NCI-H82 treated with DMSO at 0.1 percent for 48 hours (cell line): ENCODE measurements around the gene MEOX1.
A peak's percentile ranks its signal among the peaks of the same experiment; 100 is the strongest.
"Not testable (repeated sequence)": the region's sequence is repeated elsewhere in the genome, so short reads cannot be mapped to it uniquely, and the experiment has no call there.

Source experiments
- DNase-seq: peaks from one replicate; lab custom pipeline; 2025; ENCODE audit not compliant: unreplicated experiment; lab: John Stamatoyannopoulos, UW

MEOX1 gene

DNA sequence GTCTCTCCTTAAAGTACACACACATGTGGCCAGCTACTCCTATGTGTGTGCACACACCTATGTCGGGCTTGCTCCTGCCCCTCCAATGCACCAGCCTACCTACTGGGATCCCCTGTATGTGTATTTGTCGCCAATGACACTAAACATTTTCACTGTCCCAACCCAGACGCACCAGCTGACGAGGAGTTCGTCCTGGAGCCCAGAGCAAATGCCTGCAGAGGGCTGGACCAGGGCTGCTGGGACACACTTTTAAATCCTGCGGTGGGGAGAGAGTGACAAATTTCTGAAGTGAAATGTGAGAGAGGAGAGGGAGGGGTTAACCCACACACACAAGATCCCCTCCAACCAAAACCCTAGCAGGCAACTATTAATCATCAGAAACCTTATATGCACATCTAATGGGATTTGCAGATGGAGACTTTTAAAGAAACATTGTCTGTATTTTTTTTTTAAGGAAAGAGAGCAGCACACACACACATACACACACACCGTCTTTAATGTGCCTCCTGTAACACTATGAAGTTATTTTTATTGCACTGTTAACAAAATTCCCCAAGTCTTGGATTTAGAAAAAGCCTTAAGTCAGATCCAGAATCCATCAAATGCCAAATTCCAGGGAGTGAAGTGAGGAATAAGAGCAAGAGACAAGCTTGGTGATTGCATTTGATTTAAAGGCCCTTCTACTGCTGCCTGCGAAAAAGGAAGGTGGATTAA lies at the start of gene MEOX1:
TSS of gene MEOX1 (minus strand) at position 224 of the 714 bp plus-strand sequence. CDS start 388 bp downstream, outside the sequence.
- peak; percentile 86 for DNase-seq

GRCh38 chr17:43710101-43710500 lies 48.4 kb upstream of the MEOX1 start:
- DNase-seq: no peak

- no peak for DNase-seq
Measured at GRCh38 chr17:43709210-43709609, 47.5 kb upstream of the MEOX1 start.

GRCh38 chr17:43707184-43707583 lies 45.5 kb upstream of the MEOX1 start:
- no peak for DNase-seq

DNA sequence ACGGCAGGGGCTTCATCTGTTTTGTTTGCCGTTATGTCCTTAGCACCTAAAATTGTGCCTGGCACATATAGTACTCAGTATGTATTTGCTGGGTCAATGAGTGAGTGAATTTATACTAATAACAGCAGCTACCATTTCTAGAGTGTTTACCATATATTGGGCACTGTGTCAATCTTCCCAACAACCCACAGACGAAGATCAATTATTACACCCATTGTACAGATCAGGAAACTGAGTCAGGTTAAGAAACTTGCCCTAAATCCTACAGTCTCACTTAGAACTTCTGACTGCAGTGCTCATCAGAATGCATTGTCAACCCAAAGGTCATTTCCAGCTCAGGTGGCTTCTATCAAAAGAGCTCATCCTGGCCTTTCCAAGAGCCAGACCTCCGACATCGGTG lies 44.5 kb upstream of the MEOX1 start:
- DNase-seq: no peak

DNA sequence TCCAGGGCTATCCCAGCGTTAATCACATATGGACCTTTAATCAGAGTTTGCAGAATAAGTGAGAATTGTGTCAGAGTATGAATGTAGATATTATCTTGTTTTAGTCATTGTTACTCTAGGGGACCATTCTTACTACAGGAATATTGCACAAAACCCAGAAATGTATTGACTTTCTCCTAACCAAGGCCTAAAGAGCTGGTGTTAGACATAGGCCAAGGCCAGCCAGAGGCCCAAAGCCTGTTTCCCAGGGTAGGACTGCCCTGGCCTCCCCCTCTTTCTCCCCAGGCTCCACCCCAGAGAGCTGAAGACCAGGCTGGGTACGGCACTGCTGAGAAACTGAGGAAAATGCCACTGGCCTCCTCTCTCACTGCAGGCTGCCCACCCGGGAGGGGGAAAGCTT lies 41.9 kb upstream of the MEOX1 start:
- DNase-seq: no peak

GRCh38 chr17:43702637-43703036 lies 40.9 kb upstream of the MEOX1 start:
- peak; percentile 36 for DNase-seq

DNA sequence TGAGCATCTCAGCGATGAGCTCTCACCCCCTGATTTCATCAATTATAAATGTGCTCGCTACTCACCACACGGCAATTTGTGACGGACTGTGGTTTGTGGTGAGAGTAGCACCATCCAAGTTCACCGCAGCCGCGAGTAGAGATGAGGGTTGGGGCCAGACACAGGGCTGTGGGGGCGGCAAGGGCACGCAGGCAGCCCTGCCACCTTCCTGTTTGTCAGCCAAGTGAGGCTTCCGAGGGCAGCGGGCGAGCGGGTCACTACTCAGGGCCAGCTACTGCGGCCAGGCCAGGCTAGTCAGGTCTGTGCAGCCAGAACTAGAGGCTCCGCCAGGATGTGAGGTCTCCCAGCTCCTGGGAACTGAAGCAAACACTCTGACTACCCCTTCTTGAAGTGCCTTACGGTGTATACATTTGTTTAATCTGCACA lies 39.6 kb upstream of the MEOX1 start:
- no peak for DNase-seq

GRCh38 chr17:43699438-43699756 lies 37.7 kb upstream of the MEOX1 start:
- DNase-seq: no peak

DNA sequence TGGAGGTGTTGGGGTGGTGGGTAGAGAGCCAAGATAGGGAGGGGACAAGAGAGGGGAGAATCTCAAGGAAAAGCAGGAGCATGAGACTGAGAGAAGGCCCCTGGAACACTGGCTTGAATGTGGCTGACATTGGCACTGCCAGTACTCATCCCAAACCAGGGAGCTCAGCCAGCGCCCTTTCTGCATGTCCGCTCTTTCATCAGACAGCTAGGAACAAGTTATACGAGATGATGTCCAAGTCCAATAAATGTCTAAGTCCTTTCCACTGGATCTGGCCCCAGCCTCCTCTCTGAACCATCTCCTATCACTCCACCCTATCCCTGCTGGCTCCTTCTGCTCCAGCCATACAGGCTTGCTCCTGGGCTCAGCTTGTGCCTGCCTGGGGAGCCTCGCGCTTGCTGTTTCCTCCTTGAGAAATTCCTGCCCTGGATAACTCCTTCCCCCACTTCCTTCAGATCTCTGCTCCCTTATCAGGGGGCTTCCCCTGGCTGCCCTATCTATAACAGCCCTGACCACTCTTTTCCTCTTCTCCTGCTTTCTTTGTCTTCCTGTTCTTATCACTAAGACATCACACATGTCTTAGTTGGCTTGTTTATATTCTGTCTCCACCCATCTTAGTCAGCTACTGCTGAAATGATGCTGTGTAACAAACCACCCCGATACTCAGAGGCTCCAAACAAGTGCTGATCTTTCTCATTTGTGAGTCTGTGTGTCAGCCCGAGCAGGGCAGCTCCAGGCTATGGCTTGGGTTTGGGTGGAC lies 37.1 kb upstream of the MEOX1 start:
- no peak for DNase-seq

GRCh38 chr17:43697937-43698336 lies 36.2 kb upstream of the MEOX1 start:
- DNase-seq: no peak

- DNase-seq: no peak
Measured at GRCh38 chr17:43696891-43697290, 35.2 kb upstream of the MEOX1 start.

GRCh38 chr17:43695970-43696865 lies 34.5 kb upstream of the MEOX1 start:
- DNase-seq: no peak

DNA sequence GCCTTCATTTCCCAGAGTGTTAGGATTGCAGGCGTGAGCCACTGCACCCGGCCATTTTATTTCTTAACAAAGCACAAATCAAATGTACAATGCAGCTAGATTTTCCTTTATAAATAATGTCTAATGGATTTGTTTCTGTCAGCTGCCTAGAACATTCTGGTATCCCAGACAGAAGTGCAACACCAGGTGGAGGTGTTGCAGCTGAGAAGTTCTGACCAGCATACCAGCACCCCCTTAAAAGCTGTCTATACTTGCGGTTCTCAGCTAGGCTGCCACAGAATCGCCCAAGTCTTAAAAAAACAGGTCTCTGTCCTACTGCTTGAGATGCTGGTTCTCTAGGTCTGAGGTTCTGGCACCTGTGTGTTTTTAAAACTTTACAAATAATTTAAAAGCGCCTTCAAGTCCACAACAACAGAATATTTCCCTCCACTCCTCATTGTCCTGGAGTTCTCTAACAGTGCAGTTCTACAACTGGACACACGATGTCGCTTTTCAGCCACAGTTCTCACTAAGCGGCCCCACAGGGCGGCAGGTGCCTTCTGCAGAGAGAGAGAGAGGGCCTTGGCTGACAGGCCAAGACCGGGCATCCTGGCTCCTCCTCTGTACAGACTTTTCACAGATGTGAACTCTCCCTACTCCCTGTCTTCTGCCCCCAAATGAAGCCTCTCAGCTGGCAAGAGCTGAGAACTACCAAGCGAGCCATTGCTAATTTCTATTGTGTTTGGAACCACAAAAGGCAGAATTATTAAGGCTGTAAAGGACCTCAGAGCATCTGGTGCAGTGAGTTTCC lies 32.6 kb upstream of the MEOX1 start:
- peak; percentile 78 for DNase-seq

- DNase-seq: no peak
Measured at GRCh38 chr17:43691317-43691693, 29.6 kb upstream of the MEOX1 start.

DNA sequence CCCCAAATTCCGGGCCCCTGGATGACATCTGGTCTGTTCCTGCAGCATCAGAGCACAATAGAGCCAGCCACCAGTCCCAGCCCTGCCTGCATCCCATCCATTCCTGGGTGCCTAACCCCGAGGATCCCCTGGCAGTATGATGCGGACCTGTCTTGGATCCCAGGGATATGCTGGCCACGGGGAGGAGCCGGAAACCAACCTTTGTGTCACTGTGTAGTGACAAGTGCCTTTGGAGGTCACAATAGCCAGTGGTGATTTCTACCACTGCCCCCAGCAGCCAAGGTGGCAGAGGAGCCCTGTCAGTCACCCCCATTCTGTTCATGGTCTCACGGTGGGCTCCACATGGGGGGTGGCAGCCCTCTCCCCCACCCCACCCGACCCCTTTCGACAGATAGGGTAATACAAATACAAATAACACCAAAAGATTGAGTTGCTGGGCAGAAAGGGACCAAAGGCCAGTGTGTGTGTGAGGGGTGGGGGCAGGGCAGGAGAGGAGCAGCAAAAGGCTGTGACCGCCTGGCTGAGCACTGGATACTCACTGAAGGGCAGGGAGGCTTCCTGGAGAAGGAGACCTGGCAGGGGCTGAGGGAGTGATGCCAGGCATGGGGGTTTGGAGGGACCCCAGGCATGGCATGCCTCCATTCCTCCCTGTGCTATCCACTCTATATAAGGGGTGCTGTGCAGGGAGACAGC lies 29.0 kb upstream of the MEOX1 start:
- no peak for DNase-seq

DNA sequence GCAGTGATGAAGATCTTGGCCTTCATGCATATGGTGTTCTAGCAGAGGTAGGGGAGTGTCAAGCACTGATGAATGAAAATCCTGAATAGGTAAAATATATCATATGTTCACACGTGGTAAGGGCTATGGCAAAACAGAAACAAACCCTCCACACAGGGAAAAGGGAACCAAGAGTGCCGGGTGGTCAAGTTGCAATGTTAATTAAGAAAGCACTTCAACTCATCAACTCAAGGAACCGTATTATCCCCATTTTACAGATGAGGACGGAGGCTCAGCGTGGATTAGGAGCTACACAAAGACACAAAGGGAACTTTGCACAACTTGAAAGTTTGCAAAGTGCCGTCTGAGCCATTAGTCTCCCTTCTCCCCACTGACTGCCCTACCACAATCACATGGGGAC lies 28.1 kb upstream of the MEOX1 start:
- DNase-seq: no peak

GRCh38 chr17:43689131-43689530 lies 27.4 kb upstream of the MEOX1 start:
- no peak for DNase-seq

- not testable (repeated sequence) for DNase-seq
Measured at GRCh38 chr17:43686957-43687356, 25.2 kb upstream of the MEOX1 start.

DNA sequence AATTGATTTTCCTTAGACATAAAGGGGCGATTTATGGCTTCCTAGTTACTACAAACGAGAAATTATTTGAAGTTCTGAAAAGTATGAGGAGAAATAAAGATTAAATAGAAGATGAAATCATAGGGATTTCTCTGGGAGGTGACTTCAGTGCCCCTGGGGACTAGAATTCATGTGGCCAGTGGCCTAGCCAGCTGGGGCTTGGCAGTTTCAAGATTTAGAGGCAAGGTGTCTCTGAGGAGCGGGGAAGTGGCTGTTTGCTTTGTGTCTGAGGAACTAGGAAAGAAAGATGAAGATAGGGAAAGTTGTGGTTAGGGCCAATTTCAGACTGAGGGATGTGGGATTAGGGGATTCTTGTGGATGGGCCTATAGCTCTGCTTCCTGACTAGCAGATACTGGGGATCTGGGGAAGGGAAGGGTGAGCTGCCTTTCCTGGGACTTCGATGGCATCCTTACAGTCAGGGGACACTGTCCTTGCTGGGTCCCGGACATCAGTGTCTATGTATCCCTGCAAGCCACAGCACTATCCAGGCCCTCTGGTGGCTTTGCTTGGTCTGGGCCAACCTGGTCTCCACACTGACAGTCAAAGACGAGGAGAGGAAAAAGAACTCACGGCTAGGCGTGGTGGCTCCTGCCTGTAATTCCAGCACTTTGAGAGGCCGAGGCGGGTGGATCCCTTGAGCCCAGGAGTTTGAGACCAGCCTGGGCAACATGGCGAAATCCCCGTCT lies 22.4 kb upstream of the MEOX1 start:
- DNase-seq: no peak
